ENCODE results near the gene KIF1B.

The KIF1B gene

GRCh38 chr1:10322821-10323220, 112.5 kb downstream of the KIF1B start (continued):
- TF ChIP-seq CREB5 (CRISPR knock-in tag; IDR thresholded peaks at IDR 0.05; ENCODE audit: low read depth) (no peak), ZFP3 (CRISPR knock-in tag; IDR thresholded peaks at IDR 0.05) (no peak), CSDC2 (CRISPR knock-in tag; IDR thresholded peaks at IDR 0.05) (no peak), ZC3H10 (CRISPR knock-in tag; IDR thresholded peaks at IDR 0.05) (no peak), ESRRG (CRISPR knock-in tag; IDR thresholded peaks at IDR 0.05) (no peak), ISL1 (CRISPR knock-in tag; IDR thresholded peaks at IDR 0.05) (no peak), RARB (CRISPR knock-in tag; IDR thresholded peaks at IDR 0.05) (no peak), SNAI2 (CRISPR knock-in tag; IDR thresholded peaks at IDR 0.05) (no peak), PPARA (CRISPR knock-in tag; IDR thresholded peaks at IDR 0.05; ENCODE audit: borderline replicate concordance) (no peak), GLIS3 (CRISPR knock-in tag; IDR thresholded peaks at IDR 0.05) (no peak), POU6F1 (CRISPR knock-in tag; IDR thresholded peaks at IDR 0.05; ENCODE audit: borderline replicate concordance, low read depth) (no peak), ZNF70 (CRISPR knock-in tag; IDR thresholded peaks at IDR 0.05) (no peak)

GRCh38 chr1:10324627-10325026, 114.3 kb downstream of the KIF1B start:
- no peak for ATAC-seq
- TF ChIP-seq CREB5 (CRISPR knock-in tag; IDR thresholded peaks at IDR 0.05; ENCODE audit: low read depth) (no peak), TCF4 (CRISPR knock-in tag; IDR thresholded peaks at IDR 0.05; ENCODE audit: borderline replicate concordance) (no peak), ZNF565 (CRISPR knock-in tag; conservative IDR thresholded peaks at IDR 0.05; ENCODE audit: low read depth) (no peak), ARNTL (CRISPR knock-in tag; IDR thresholded peaks at IDR 0.05; ENCODE audit: borderline replicate concordance, low read depth) (no peak), OSR1 (CRISPR knock-in tag; IDR thresholded peaks at IDR 0.05) (no peak), ZNF8 (CRISPR knock-in tag; IDR thresholded peaks at IDR 0.05) (no peak)

GRCh38 chr1:10325521-10325920, 115.2 kb downstream of the KIF1B start:
- no peak for ATAC-seq
- TF ChIP-seq SNAI2 (CRISPR knock-in tag; IDR thresholded peaks at IDR 0.05) (no peak), ZFP30 (CRISPR knock-in tag; IDR thresholded peaks at IDR 0.05) (no peak), RARB (CRISPR knock-in tag; IDR thresholded peaks at IDR 0.05) (no peak), CREB5 (CRISPR knock-in tag; IDR thresholded peaks at IDR 0.05; ENCODE audit: low read depth) (no peak), ZNF8 (CRISPR knock-in tag; IDR thresholded peaks at IDR 0.05) (no peak), PATZ1 (CRISPR knock-in tag; IDR thresholded peaks at IDR 0.05; ENCODE audit: borderline replicate concordance) (no peak), ESRRG (CRISPR knock-in tag; IDR thresholded peaks at IDR 0.05) (no peak), OSR1 (CRISPR knock-in tag; IDR thresholded peaks at IDR 0.05) (no peak), ZC3H10 (CRISPR knock-in tag; IDR thresholded peaks at IDR 0.05) (no peak), CSDC2 (CRISPR knock-in tag; IDR thresholded peaks at IDR 0.05) (no peak), PPARA (CRISPR knock-in tag; IDR thresholded peaks at IDR 0.05; ENCODE audit: borderline replicate concordance) (no peak), TSHZ2 (CRISPR knock-in tag; IDR thresholded peaks at IDR 0.05) (no peak), GLIS3 (CRISPR knock-in tag; IDR thresholded peaks at IDR 0.05) (no peak), ARNTL (CRISPR knock-in tag; IDR thresholded peaks at IDR 0.05; ENCODE audit: borderline replicate concordance, low read depth) (no peak)

All from SK-N-SH treated with all-trans-retinoic acid at 6 μM for 48 hours (cell line).